IMR-90 (cell line): ENCODE results near the gene GIMAP1.

ENCODE experiments used
- CHD1 ChIP-seq: IDR thresholded peaks from 2 replicates; pipeline ENCODE4 v1.6.1; 2012; ENCODE audit warnings: low read depth, low read length, improper control_type of control experiment
- CTCF ChIP-seq: conservative IDR thresholded peaks from 2 replicates; pipeline ENCODE4 v1.5.1; 2012; ENCODE audit warnings: mild to moderate bottlenecking, low read depth, low read length, improper control_type of control experiment
- ELK1 ChIP-seq: fragments of 150-350 bp; IDR thresholded peaks from 2 replicates; pipeline ENCODE4 v1.6.1; 2016; ENCODE audit warnings: low read depth, mild to moderate bottlenecking, low read length, moderate library complexity, borderline replicate concordance
- FOS ChIP-seq: fragments of 150-350 bp; IDR thresholded peaks from 2 replicates; pipeline ENCODE4 v1.6.1; 2016; ENCODE audit warnings: low read depth, low read length
- POLR2A ChIP-seq: IDR thresholded peaks from 2 replicates; pipeline ENCODE4 v1.6.1; 2012; ENCODE audit warnings: mild to moderate bottlenecking, low read depth, low read length
- RCOR1 ChIP-seq: IDR thresholded peaks from 2 replicates; pipeline ENCODE4 v1.6.1; 2012; ENCODE audit warnings: mild to moderate bottlenecking, low read length, improper control_type of control experiment; ENCODE audit not compliant: insufficient replicate concordance

GRCh38 chr7:150738591-150739001, 22.2 kb downstream of the GIMAP1 start:
- TF ChIP-seq POLR2A, result no peak
- TF ChIP-seq RCOR1, result no peak
- TF ChIP-seq CTCF, result no peak
- no peak for TF ChIP-seq FOS
- TF ChIP-seq ELK1, result no peak
- no peak for TF ChIP-seq CHD1
